ENCODE data around the gene SDK1.

DNA sequence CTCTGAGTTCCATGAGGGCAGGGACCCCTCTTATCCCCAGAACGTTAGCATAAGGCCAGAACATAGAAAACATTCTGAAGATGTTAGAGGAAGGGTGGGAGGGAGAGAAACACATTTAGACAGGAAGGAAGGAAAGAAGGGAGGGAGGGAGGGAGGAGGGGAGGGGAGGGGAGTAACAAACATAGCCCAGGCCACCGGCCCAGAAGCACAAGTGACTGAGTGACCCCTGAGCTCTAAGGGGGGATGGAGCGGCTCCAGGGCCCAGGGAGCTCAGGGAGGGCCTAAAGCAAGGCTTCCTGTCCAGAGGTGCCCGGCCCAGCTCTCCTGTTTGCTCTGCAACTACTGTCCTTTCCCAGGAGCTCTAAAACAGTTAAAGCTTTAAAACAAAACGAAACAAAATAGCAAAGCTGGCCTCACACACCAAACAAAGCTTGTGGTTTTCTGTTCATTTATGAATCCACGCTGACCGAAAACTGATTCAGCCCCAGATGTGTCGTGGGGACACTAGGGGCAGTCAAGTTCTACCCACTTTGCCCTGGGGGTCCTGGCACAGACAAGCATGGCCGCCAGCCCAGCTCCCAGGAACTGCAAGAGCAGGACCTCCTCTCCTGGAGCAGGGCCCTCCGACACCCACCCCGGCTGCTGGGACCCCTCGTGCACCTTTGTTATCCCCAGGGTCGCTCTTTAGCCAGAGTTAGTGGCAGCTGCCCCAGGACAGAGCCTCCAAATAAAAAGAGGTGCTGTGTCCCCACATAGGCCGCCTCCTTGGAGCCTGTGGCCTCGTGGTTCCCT is 884.9 kb downstream of the SDK1 start:
- TF ChIP-seq, protein P1, sequence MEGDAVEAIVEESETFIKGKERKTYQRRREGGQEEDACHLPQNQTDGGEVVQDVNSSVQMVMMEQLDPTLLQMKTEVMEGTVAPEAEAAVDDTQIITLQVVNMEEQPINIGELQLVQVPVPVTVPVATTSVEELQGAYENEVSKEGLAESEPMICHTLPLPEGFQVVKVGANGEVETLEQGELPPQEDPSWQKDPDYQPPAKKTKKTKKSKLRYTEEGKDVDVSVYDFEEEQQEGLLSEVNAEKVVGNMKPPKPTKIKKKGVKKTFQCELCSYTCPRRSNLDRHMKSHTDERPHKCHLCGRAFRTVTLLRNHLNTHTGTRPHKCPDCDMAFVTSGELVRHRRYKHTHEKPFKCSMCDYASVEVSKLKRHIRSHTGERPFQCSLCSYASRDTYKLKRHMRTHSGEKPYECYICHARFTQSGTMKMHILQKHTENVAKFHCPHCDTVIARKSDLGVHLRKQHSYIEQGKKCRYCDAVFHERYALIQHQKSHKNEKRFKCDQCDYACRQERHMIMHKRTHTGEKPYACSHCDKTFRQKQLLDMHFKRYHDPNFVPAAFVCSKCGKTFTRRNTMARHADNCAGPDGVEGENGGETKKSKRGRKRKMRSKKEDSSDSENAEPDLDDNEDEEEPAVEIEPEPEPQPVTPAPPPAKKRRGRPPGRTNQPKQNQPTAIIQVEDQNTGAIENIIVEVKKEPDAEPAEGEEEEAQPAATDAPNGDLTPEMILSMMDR (conservative IDR thresholded peaks at IDR 0.05): no peak
- TF ChIP-seq ZFX (IDR thresholded peaks at IDR 0.05): no peak
